Adrenal gland (tissue), 12 donors: ENCODE measurements around the gene P3H3. TPM values are rescaled to one million over a fixed set of nuclear protein-coding genes. Genes with fewer than 3 reads are reported as not detected.

Experiments
- DNase-seq, 7 donors: peaks; one replicate each; pipeline ENCODE4 v3.0.0-alpha.2; 2019 to 2020
- H3K27ac ChIP-seq, 5 donors: fragments of 200-600 bp; sonication (generic) in 4 of 5; 1 replicate in 3 of 5; 2 replicates in 2 of 5; pipeline versions ENCODE4 v1.5.1 to v1.8.0; 2016 to 2020; ENCODE audit warnings: mild to moderate bottlenecking in 1 of 5
- H3K27me3 ChIP-seq: fragments of 200-600 bp; 2 replicates; pipeline ENCODE4 v1.8.0; 2021
- H3K36me3 ChIP-seq, 2 donors: fragments of 200-600 bp; replicated peaks in 1 of 2; 1 replicate in 1 of 2; 2 replicates in 1 of 2; pipeline versions ENCODE4 v1.5.1 to v1.8.0; 2018 to 2022
- H3K4me1 ChIP-seq, 2 donors: fragments of 200-600 bp; replicated peaks in 1 of 2; 1 replicate in 1 of 2; 2 replicates in 1 of 2; pipeline versions ENCODE4 v1.5.1 to v1.8.0; 2018 to 2021
- H3K4me3 ChIP-seq, 4 donors: fragments of 200-600 bp; sonication (generic) in 3 of 4; one replicate each; pipeline ENCODE4 v1.5.1; 2016 to 2018
- H3K9me3 ChIP-seq, 3 donors: fragments of 200-600 bp; sonication (generic) in 1 of 3; replicated peaks in 1 of 3; 1 replicate in 2 of 3; 2 replicates in 1 of 3; pipeline versions ENCODE4 v1.5.1 to v1.8.0; 2016 to 2021
- CTCF ChIP-seq, 6 experiments: fragments of 450-650 bp in 4 of 6; fragments of 200-600 bp in 2 of 6; sonication (generic) in 1 of 6; IDR thresholded peaks; 1 replicate in 5 of 6; 2 replicates in 1 of 6; pipeline versions ENCODE4 v1.5.1 to v1.8.0; 2016 to 2021; ENCODE audit warnings: antibody characterized with exemption in 6 of 6, mild to moderate bottlenecking in 2 of 6, moderate library complexity in 1 of 6
- POLR2A ChIP-seq, 2 donors: fragments of 450-650 bp; IDR thresholded peaks; one replicate each; pipeline ENCODE4 v1.6.1; 2017; ENCODE audit warnings: antibody characterized with exemption in 2 of 2, mild to moderate bottlenecking in 2 of 2, moderate library complexity in 1 of 2
- WGBS, 4 donors: extraction: QIAGEN DNeasy Blood & Tissue Kit in 2 of 4; methylation state at CpG; one replicate each; pipeline versions ENCODE4 v1.1.5 to v1.1.7; 2013 to 2017; 5-methylcytosine and 5-hydroxymethylcytosine counted together
- intact Hi-C, 2 donors: fragments of 100-400 bp; cut with DNase I; formaldehyde crosslinking; loops; one replicate each; pipeline versions ENCODE4 v1.14.1 to v1.15.0; 2022 to 2023
- polyA plus RNA-seq, 3 donors: library from polyadenylated mRNA; stranded (reverse); fragments of 200-250 nt in 2 of 3; fragments of 350-450 nt in 1 of 3; fragmentation: Illumina TruSeq in 1 of 3; extraction: RNeasy Lipid Tissue Mini Kit (QIAGEN cat#74804) in 1 of 3; gene quantifications; one replicate each; pipeline ENCODE4 v1.2.3, GENCODE V29; 2013 to 2014
- total RNA-seq, 9 donors: library from RNA; depleted of rRNA in 4 of 9; stranded (reverse); fragments of >200 nt in 4 of 9; fragments of 120-200 nt in 1 of 9; fragmentation: NEBNext Ultra II Directional in 1 of 9; extraction: Animal tissue kit (Norgen Biotek cat#: 25700) in 1 of 9; gene quantifications; one replicate each; pipeline versions ENCODE4 v1.1.0 to v1.2.4, GENCODE V29; 2013 to 2023
- donor health status: healthy with polysubstance abuse.
- donor health status: Bipolar disorder and iron deficiency.
- donor health status: DM: yes; HTN: yes; CAD: no.
- donor health status: DM: no; HTN: no; CAD: no.
- donor health status: DM: no; HTN: no; CAD: no.
- donor health status: DM: yes; HTN: yes; CAD: no.

P3H3 gene
- total and polyA plus RNA-seq, 12 donors, result 2.6 to 58.1 (median 15.8) TPM

- Histone ChIP-seq H3K27ac (no peak overlapping the region), H3K4me1 (peaks cover 0 to 6% of the 10 kb centered on the region in 2 donors), H3K9me3 (no peaks in the 10 kb centered on the region), H3K4me3 (no peak overlapping the region), H3K27me3 (no peaks in the 10 kb centered on the region), H3K36me3 (peaks cover 0 to 87% of the 10 kb centered on the region in 2 donors)
- 87 to 100% (median 95%) methylated on average over 2 of the region's 2 CpGs for WGBS, 4 donors
- DNase-seq, result no peak
- intact Hi-C loops, result no loop called here
- TF ChIP-seq POLR2A (IDR thresholded peaks at IDR 0.05), result no peak
- TF ChIP-seq CTCF (IDR thresholded peaks at IDR 0.05), result no peak
These were observed 30.6 kb downstream of the P3H3 start for GRCh38 chr12:6858799-6859198.

- H3K27me3 ChIP-seq, result no peaks in the 10 kb centered on the region
- intact Hi-C loops, result no loop called here
- H3K4me3 ChIP-seq, result no peak overlapping the region
- no peak for TF ChIP-seq POLR2A (IDR thresholded peaks at IDR 0.05)
- TF ChIP-seq CTCF (IDR thresholded peaks at IDR 0.05), result no peak
- DNase-seq, result no peak
- WGBS, 4 donors, result 92 to 96% (median 94%) methylated on average over 9 of the region's 9 CpGs
- H3K27ac ChIP-seq, result no peak overlapping the region
- peaks cover 0 to 100% of the 10 kb centered on the region in 2 donors for H3K36me3 ChIP-seq
- H3K4me1 ChIP-seq, result no peaks in the 10 kb centered on the region
- no peaks in the 10 kb centered on the region for H3K9me3 ChIP-seq
These were observed 31.9 kb downstream of the P3H3 start for GRCh38 chr12:6860116-6860515.

- Histone ChIP-seq H3K4me1 (no peaks in the 10 kb centered on the region), H3K27me3 (no peaks in the 10 kb centered on the region), H3K4me3 (no peak overlapping the region), H3K27ac (no peak overlapping the region), H3K36me3 (peaks cover 0 to 100% of the 10 kb centered on the region in 2 donors), H3K9me3 (no peaks in the 10 kb centered on the region)
- 91 to 96% (median 95%) methylated on average over 5 to 7 of the region's 7 CpGs for WGBS, 4 donors
- no peak for DNase-seq
- intact Hi-C loops, result no loop called here
- TF ChIP-seq CTCF (IDR thresholded peaks at IDR 0.05), result no peak
- no peak for TF ChIP-seq POLR2A (IDR thresholded peaks at IDR 0.05)
These were observed 32.7 kb downstream of the P3H3 start for GRCh38 chr12:6860942-6861341.

- no peak for TF ChIP-seq CTCF (IDR thresholded peaks at IDR 0.05)
- TF ChIP-seq POLR2A (IDR thresholded peaks at IDR 0.05), result no peak
- WGBS, 4 donors, result 91 to 93% (median 92%) methylated on average over 7 to 9 of the region's 9 CpGs
These were observed 33.2 kb downstream of the P3H3 start for GRCh38 chr12:6861391-6861790.

More at GRCh38 chr12:6861391-6861790, 33.2 kb downstream of the P3H3 start:
- Histone ChIP-seq H3K4me3 (no peak overlapping the region), H3K4me1 (no peaks in the 10 kb centered on the region), H3K9me3 (no peaks in the 10 kb centered on the region), H3K27me3 (no peaks in the 10 kb centered on the region), H3K36me3 (peaks cover 0 to 97% of the 10 kb centered on the region in 2 donors), H3K27ac (no peak overlapping the region)
- DNase-seq, result no peak
- intact Hi-C loops, result no loop called here
